H9 (cell line): ENCODE measurements around the gene PRELID1. TPM values are rescaled to one million over a fixed set of nuclear protein-coding genes. Genes with fewer than 3 reads are reported as not detected.
A peak's percentile ranks its signal among the peaks of the same experiment; 100 is the strongest.
"Not testable (repeated sequence)": the region's sequence is repeated elsewhere in the genome, so short reads cannot be mapped to it uniquely, and the experiment has no call there.

Experiments used
- DNase-seq: peaks from one replicate; pipeline ENCODE4 v3.0.0-alpha.2; 2017
- H2AFZ ChIP-seq: one replicate; pipeline ENCODE4 v1.6.1; 2013; ENCODE audit warnings: mild to moderate bottlenecking, low read length, control low read depth, moderate library complexity
- H2AK5ac ChIP-seq: 2 replicates; pipeline ENCODE4 v1.6.1; 2013; ENCODE audit warnings: low read length, control low read depth, mixed read lengths; ENCODE audit not compliant: insufficient read length
- H2BK120ac ChIP-seq: one replicate; pipeline ENCODE4 v1.6.1; 2013; ENCODE audit warnings: low read depth, mild to moderate bottlenecking, low read length, control low read depth, inconsistent platforms; ENCODE audit not compliant: poor library complexity, severe bottlenecking
- H2BK12ac ChIP-seq: 2 replicates; pipeline ENCODE4 v1.6.1; 2013; ENCODE audit warnings: low read length, control low read depth, mixed read lengths, low read depth; ENCODE audit not compliant: insufficient read length
- H2BK15ac ChIP-seq: 2 replicates; pipeline ENCODE4 v1.6.1; 2013; ENCODE audit warnings: low read depth, low read length, control low read depth
- H2BK20ac ChIP-seq: one replicate; pipeline ENCODE4 v1.6.1; 2013; ENCODE audit warnings: low read depth, mild to moderate bottlenecking, low read length, control low read depth, inconsistent platforms; ENCODE audit not compliant: poor library complexity, severe bottlenecking
- H2BK5ac ChIP-seq: 2 replicates; pipeline ENCODE4 v1.6.1; 2013; ENCODE audit warnings: low read length, control low read depth, mixed read lengths; ENCODE audit not compliant: insufficient read length
- H3K14ac ChIP-seq: 2 replicates; pipeline ENCODE4 v1.6.1; 2013; ENCODE audit warnings: low read length, control low read depth; ENCODE audit not compliant: insufficient read depth
- H3K18ac ChIP-seq: 2 replicates; pipeline ENCODE4 v1.6.1; 2013; ENCODE audit warnings: low read depth, mild to moderate bottlenecking, mixed read lengths, low read length, control low read depth; ENCODE audit not compliant: insufficient read length
- H3K23ac ChIP-seq: 2 replicates; pipeline ENCODE4 v1.6.1; 2013; ENCODE audit warnings: low read length, control low read depth, mixed read lengths, low read depth; ENCODE audit not compliant: insufficient read length
- H3K23me2 ChIP-seq: 2 replicates; pipeline ENCODE4 v1.6.1; 2013; ENCODE audit warnings: low read depth, mild to moderate bottlenecking, mixed read lengths, low read length, control low read depth; ENCODE audit not compliant: insufficient read length, poor library complexity, severe bottlenecking
- H3K27ac ChIP-seq: 2 replicates; pipeline ENCODE4 v1.5.1; 2013; ENCODE audit warnings: low read length, control low read depth, mixed read lengths, low read depth; ENCODE audit not compliant: insufficient read length
- H3K27me3 ChIP-seq: 2 replicates; pipeline ENCODE4 v1.6.1; 2013; ENCODE audit warnings: low read length, control low read depth, inconsistent platforms; ENCODE audit not compliant: insufficient read depth
- H3K4ac ChIP-seq: 2 replicates; pipeline ENCODE4 v1.6.1; 2013; ENCODE audit warnings: low read depth, mild to moderate bottlenecking, control low read depth, inconsistent platforms, low read length, moderate library complexity
- H3K4me1 ChIP-seq: 2 replicates; pipeline ENCODE4 v1.6.1; 2013; ENCODE audit warnings: low read length, control low read depth, inconsistent platforms; ENCODE audit not compliant: insufficient read depth
- H3K4me2 ChIP-seq: 2 replicates; pipeline ENCODE4 v1.6.1; 2013; ENCODE audit warnings: low read length, control low read depth, mixed read lengths; ENCODE audit not compliant: insufficient read length, insufficient read depth
- H3K56ac ChIP-seq: 2 replicates; pipeline ENCODE4 v1.6.1; 2013; ENCODE audit warnings: low read depth, mild to moderate bottlenecking, mixed read lengths, low read length, control low read depth; ENCODE audit not compliant: insufficient read length
- H3K79me1 ChIP-seq: 2 replicates; pipeline ENCODE4 v1.6.1; 2013; ENCODE audit warnings: low read depth, mild to moderate bottlenecking, moderate library complexity, low read length, control low read depth, inconsistent platforms; ENCODE audit not compliant: insufficient read depth, poor library complexity, severe bottlenecking
- H3K79me2 ChIP-seq: 2 replicates; pipeline ENCODE4 v1.6.1; 2013; ENCODE audit warnings: low read length, control low read depth, inconsistent platforms; ENCODE audit not compliant: insufficient read depth
- H3K9ac ChIP-seq: 2 replicates; pipeline ENCODE4 v1.6.1; 2013; ENCODE audit warnings: low read length, control low read depth, mixed read lengths; ENCODE audit not compliant: insufficient read length; ENCODE audit errors: extremely low read depth
- H3K9me3 ChIP-seq: one replicate; pipeline ENCODE4 v1.6.1; 2013; ENCODE audit warnings: low read depth, low read length, inconsistent platforms; ENCODE audit not compliant: control insufficient read depth
- H3T11ph ChIP-seq: one replicate; pipeline ENCODE4 v1.6.1; 2013; ENCODE audit warnings: mild to moderate bottlenecking, low read length, control low read depth, inconsistent platforms
- H4K20me1 ChIP-seq: one replicate; pipeline ENCODE4 v1.6.1; 2013; ENCODE audit not compliant: control insufficient read depth, insufficient read length, insufficient read depth
- H4K5ac ChIP-seq: 2 replicates; pipeline ENCODE4 v1.6.1; 2013; ENCODE audit warnings: low read depth, mild to moderate bottlenecking, mixed read lengths, low read length, control low read depth; ENCODE audit not compliant: insufficient read length
- H4K8ac ChIP-seq: replicated peaks from 2 replicates; pipeline ENCODE4 v1.6.1; 2013; ENCODE audit warnings: low read length, control low read depth, mixed read lengths, low read depth; ENCODE audit not compliant: insufficient read length
- H4K91ac ChIP-seq: 2 replicates; pipeline ENCODE4 v1.6.1; 2013; ENCODE audit warnings: low read depth, mild to moderate bottlenecking, moderate library complexity, mixed read lengths, low read length, control low read depth; ENCODE audit not compliant: insufficient read length
- H3K27ac Mint-ChIP-seq, 3 experiments: 2 replicates in 2 of 3; 3 replicates in 1 of 3; pipeline ENCODE4 v1.8.0; 2020 to 2021; ENCODE audit warnings: mixed read lengths in 3 of 3, mild to moderate bottlenecking in 1 of 3, moderate library complexity in 1 of 3
- H3K27me3 Mint-ChIP-seq: 2 replicates; pipeline ENCODE4 v1.8.0; 2021; ENCODE audit warnings: low read depth, mild to moderate bottlenecking, moderate library complexity, mixed read lengths
- H3K36me3 Mint-ChIP-seq, 3 experiments: 2 replicates in 2 of 3; 3 replicates in 1 of 3; pipeline ENCODE4 v1.8.0; 2020 to 2021; ENCODE audit warnings: low read depth in 3 of 3, mixed read lengths in 3 of 3; ENCODE audit not compliant: insufficient read depth in 1 of 3
- H3K4me1 Mint-ChIP-seq, 2 experiments: 2 replicates each; pipeline ENCODE4 v1.8.0; 2020; ENCODE audit warnings: mixed read lengths in 2 of 2
- H3K4me3 Mint-ChIP-seq, 2 experiments: 2 replicates in 1 of 2; 3 replicates in 1 of 2; pipeline ENCODE4 v1.8.0; 2020 to 2021; ENCODE audit warnings: mild to moderate bottlenecking in 2 of 2, mixed read lengths in 2 of 2, moderate library complexity in 1 of 2
- H3K9me3 Mint-ChIP-seq, 2 experiments: 2 replicates in 1 of 2; 3 replicates in 1 of 2; pipeline ENCODE4 v1.8.0; 2020; ENCODE audit warnings: mild to moderate bottlenecking in 2 of 2, mixed read lengths in 2 of 2, moderate library complexity in 1 of 2
- WGBS: extraction: QIAGEN DNeasy Blood & Tissue Kit; methylation state at CpG from one replicate; pipeline ENCODE4 v1.1.7; 2013; ENCODE audit warnings: missing lambda C conversion rate, low lambda C conversion rate, mixed read lengths; ENCODE audit not compliant: insufficient read length; ENCODE audit errors: extremely low coverage; 5-methylcytosine and 5-hydroxymethylcytosine counted together
- total RNA-seq: library from RNA; stranded (reverse); gene quantifications from 2 replicates; pipeline ENCODE4 v1.2.1, GENCODE V29; 2021
- TF ChIP-seq, protein P1 (sequence below): fragments of 200-600 bp; sonication (generic); conservative IDR thresholded peaks from 3 replicates; pipeline ENCODE4 v1.8.0; 2021; ENCODE audit warnings: antibody characterized with exemption, mild to moderate bottlenecking

PRELID1 gene
- total RNA-seq, 1 experiment from 2014 or later = 213 TPM

GRCh38 chr5:177304392-177305119 is 957 bp downstream of the PRELID1 start:
- DNase-seq = no peak
- TF ChIP-seq, protein P1, sequence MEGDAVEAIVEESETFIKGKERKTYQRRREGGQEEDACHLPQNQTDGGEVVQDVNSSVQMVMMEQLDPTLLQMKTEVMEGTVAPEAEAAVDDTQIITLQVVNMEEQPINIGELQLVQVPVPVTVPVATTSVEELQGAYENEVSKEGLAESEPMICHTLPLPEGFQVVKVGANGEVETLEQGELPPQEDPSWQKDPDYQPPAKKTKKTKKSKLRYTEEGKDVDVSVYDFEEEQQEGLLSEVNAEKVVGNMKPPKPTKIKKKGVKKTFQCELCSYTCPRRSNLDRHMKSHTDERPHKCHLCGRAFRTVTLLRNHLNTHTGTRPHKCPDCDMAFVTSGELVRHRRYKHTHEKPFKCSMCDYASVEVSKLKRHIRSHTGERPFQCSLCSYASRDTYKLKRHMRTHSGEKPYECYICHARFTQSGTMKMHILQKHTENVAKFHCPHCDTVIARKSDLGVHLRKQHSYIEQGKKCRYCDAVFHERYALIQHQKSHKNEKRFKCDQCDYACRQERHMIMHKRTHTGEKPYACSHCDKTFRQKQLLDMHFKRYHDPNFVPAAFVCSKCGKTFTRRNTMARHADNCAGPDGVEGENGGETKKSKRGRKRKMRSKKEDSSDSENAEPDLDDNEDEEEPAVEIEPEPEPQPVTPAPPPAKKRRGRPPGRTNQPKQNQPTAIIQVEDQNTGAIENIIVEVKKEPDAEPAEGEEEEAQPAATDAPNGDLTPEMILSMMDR = no peak
- no peak overlapping the region for H3K27ac ChIP-seq

DNA sequence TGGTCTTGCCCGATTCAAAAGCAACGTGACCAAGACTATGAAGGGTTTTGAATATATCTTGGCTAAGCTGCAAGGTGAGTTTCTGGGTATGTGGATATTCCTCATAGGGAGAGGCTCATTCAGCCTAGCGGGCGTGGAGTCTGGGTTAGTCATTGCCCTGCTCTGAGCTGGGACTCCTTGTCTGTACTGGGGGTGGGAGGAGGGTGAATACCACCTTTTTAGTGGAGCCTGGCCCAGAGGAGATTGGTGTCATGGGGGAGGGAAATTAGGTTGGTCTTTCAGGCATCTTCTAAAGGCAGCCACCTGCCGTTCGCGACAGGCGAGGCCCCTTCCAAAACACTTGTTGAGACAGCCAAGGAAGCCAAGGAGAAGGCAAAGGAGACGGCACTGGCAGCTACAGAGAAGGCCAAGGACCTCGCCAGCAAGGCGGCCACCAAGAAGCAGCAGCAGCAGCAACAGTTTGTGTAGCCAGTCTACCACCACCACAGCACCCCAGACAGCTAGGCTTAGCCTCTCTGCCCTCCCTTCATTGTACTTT is 2.6 kb downstream of the PRELID1 start:
- H3K79me1 ChIP-seq, H3K27ac ChIP-seq, H3K27me3 ChIP-seq, H3K27me3 Mint-ChIP-seq, H4K5ac ChIP-seq, H4K8ac ChIP-seq, DNase-seq, H3K18ac ChIP-seq, H4K20me1 ChIP-seq, H2BK15ac ChIP-seq, H3K23ac ChIP-seq, H3K14ac ChIP-seq, H3K4me2 ChIP-seq, H3T11ph ChIP-seq, H3K4me1 ChIP-seq, H2BK120ac ChIP-seq, H2BK5ac ChIP-seq, H4K91ac ChIP-seq, H2BK20ac ChIP-seq, H3K56ac ChIP-seq, H3K9me3 ChIP-seq, H2BK12ac ChIP-seq, H3K9ac ChIP-seq, H3K4ac ChIP-seq, H3K79me2 ChIP-seq, H2AFZ ChIP-seq, H3K9me3 Mint-ChIP-seq, H2AK5ac ChIP-seq: not testable (repeated sequence)
- Mint-ChIP-seq H3K36me3 (peaks cover 24 to 38% (median 31%) of the 10 kb centered on the region in 3 experiments), H3K4me3 (peak overlapping the region; percentile 14 to 93; a peak in 2 of 5 replicates), H3K4me1 (peaks cover 27 to 32% of the 10 kb centered on the region in 2 experiments), H3K27ac (0 out of 7 replicates have a peak overlapping the region, but pooled peaks of 1 of the 3 experiments have one; percentile 49)
- peaks cover 13% of the 10 kb centered on the region for H3K23me2 ChIP-seq
- WGBS = no CpG with 5 or more reads among the region's 11 CpGs

More at GRCh38 chr5:177304392-177305119, 957 bp downstream of the PRELID1 start:
- Mint-ChIP-seq H3K9me3 (no peaks in the 10 kb centered on the region), H3K27ac (peak overlapping the region; percentile 90 to 98 (median 94)), H3K4me3 (peak overlapping the region; percentile 93 to 96), H3K36me3 (peaks cover 24 to 44% (median 31%) of the 10 kb centered on the region in 3 experiments), H3K27me3 (peaks cover 1% of the 10 kb centered on the region; the same call in 1 of the 2 replicates), H3K4me1 (peaks cover 24 to 33% of the 10 kb centered on the region in 2 experiments)
- no peaks in the 10 kb centered on the region for H3K27me3 ChIP-seq
- H2BK12ac ChIP-seq = no peak overlapping the region
- H3K4me1 ChIP-seq = no peaks in the 10 kb centered on the region
- H3K79me2 ChIP-seq = peaks cover 9% of the 10 kb centered on the region; the same call in 1 of the 2 replicates
- no peak overlapping the region for H3K18ac ChIP-seq
- no peak overlapping the region for H3K4ac ChIP-seq
- peak overlapping the region; percentile 71 for H3K4me2 ChIP-seq
- no peak overlapping the region for H2BK5ac ChIP-seq
- H2AFZ ChIP-seq = no peak overlapping the region
- no peak overlapping the region for H3T11ph ChIP-seq
- H3K14ac ChIP-seq = no peak overlapping the region
- H3K56ac ChIP-seq = no peak overlapping the region
- no peak overlapping the region for H2BK120ac ChIP-seq
- H2BK15ac ChIP-seq = no peak overlapping the region
- H2BK20ac ChIP-seq = no peak overlapping the region
- no peaks in the 10 kb centered on the region for H3K79me1 ChIP-seq
- peaks cover 13% of the 10 kb centered on the region for H3K23me2 ChIP-seq
- peaks cover 5% of the 10 kb centered on the region for H4K20me1 ChIP-seq
- no CpG with 5 or more reads among the region's 19 CpGs for WGBS
- H4K91ac ChIP-seq = no peak overlapping the region
- no peak overlapping the region for H2AK5ac ChIP-seq
- no peak overlapping the region for H4K8ac ChIP-seq
- peak overlapping the region; percentile 93 for H3K9ac ChIP-seq
- H3K9me3 ChIP-seq = no peaks in the 10 kb centered on the region
- H4K5ac ChIP-seq = no peak overlapping the region
- no peak overlapping the region for H3K23ac ChIP-seq
